AG09319 (cell line): ENCODE results near the gene ABCA12.

Source experiments
- DNase-seq: peaks from one replicate; pipeline ENCODE4 v3.0.0-alpha.2; 2010; ENCODE audit warnings: low read depth; ENCODE audit errors: extremely low read depth
- CTCF ChIP-seq: IDR thresholded peaks from 2 replicates; pipeline ENCODE4 v1.5.1; 2011; ENCODE audit warnings: low read depth, mild to moderate bottlenecking, inconsistent platforms, low read length, moderate library complexity

ABCA12 gene

GRCh38 chr2:215084080-215084479 is 54.3 kb downstream of the ABCA12 start:
- TF ChIP-seq CTCF, result no peak
- DNase-seq, result no peak

GRCh38 chr2:215083146-215083545 is 55.3 kb downstream of the ABCA12 start:
- DNase-seq, result no peak
- no peak for TF ChIP-seq CTCF

GRCh38 chr2:215082446-215082845 is 56.0 kb downstream of the ABCA12 start:
- no peak for DNase-seq
- no peak for TF ChIP-seq CTCF

GRCh38 chr2:215080545-215080944 is 57.9 kb downstream of the ABCA12 start:
- DNase-seq, result no peak
- TF ChIP-seq CTCF, result no peak

- TF ChIP-seq CTCF, result no peak
- DNase-seq, result no peak
Observed at GRCh38 chr2:215071676-215072075, 66.8 kb downstream of the ABCA12 start.

- no peak for TF ChIP-seq CTCF
- no peak for DNase-seq
Observed at GRCh38 chr2:215068399-215068798, 70.0 kb downstream of the ABCA12 start.

GRCh38 chr2:215066124-215066523 is 72.3 kb downstream of the ABCA12 start:
- DNase-seq, result no peak
- TF ChIP-seq CTCF, result no peak
